ENCODE data around the gene C11orf91.

DNA sequence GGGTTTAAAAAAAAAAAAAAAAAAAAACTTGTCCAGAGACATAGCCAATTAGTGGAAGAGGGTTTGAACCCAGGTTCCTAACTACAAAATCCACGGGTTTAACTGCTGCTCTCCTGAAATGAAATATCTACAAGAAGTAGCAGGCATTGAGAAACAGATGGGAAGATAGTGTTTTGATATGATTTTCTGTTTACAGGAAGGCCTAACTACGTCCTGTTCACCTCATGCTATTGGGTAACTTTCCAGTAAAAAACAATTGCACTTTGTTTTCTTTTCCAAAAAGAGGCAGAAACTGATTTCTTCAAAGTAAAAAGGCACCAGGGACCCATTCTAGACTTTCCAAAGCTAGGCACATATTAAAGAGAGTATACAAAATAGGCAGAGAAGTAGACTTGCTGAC is 5.9 kb upstream of the C11orf91 start:
- TF ChIP-seq EZH2 (IDR thresholded peaks at IDR 0.05) (no peak), POLR2AphosphoS5 (IDR thresholded peaks at IDR 0.05; ENCODE audit: borderline replicate concordance, low read depth, low read length) (no peak)
